Measurements from ENCODE around the gene BTBD16. TPM values are rescaled to one million over a fixed set of nuclear protein-coding genes. Genes with fewer than 3 reads are reported as not detected.

Gene BTBD16
- total RNA-seq, 2 experiments from 2014 or later = not detected

- Mint-ChIP-seq H3K27ac (no peak overlapping the region), H3K4me3 (no peak overlapping the region), H3K4me1 (peaks cover 7% of the 10 kb centered on the region), H3K36me3 (peaks cover 18% of the 10 kb centered on the region), H3K27me3 (peaks cover 45% of the 10 kb centered on the region), H3K9me3 (ENCODE audit: low read depth) (no peaks in the 10 kb centered on the region)
- CTCF ChIA-PET = no interaction called here
- DNase-seq (no peak), ATAC-seq (no peak)
These were observed 109.6 kb downstream of the BTBD16 start for GRCh38 chr10:122380703-122381102.

- CTCF ChIA-PET = no interaction called here
- H3K4me3 Mint-ChIP-seq = no peak overlapping the region
- peaks cover 18% of the 10 kb centered on the region for H3K36me3 Mint-ChIP-seq
- peaks cover under 1% of the 10 kb centered on the region for H3K4me1 Mint-ChIP-seq
- no peak overlapping the region for H3K27ac Mint-ChIP-seq
- H3K9me3 Mint-ChIP-seq (ENCODE audit: low read depth) = no peaks in the 10 kb centered on the region
- no peak for ATAC-seq
- peaks cover 50% of the 10 kb centered on the region for H3K27me3 Mint-ChIP-seq
- no peak for DNase-seq
These were observed 110.6 kb downstream of the BTBD16 start for GRCh38 chr10:122381680-122382079.

GRCh38 chr10:122386514-122386913 is 115.4 kb downstream of the BTBD16 start:
- Mint-ChIP-seq H3K27ac (no peak overlapping the region), H3K27me3 (peaks cover 57% of the 10 kb centered on the region), H3K36me3 (peaks cover 3% of the 10 kb centered on the region), H3K9me3 (ENCODE audit: low read depth) (no peaks in the 10 kb centered on the region), H3K4me1 (peaks cover 22% of the 10 kb centered on the region), H3K4me3 (no peak overlapping the region)
- CTCF ChIA-PET = interaction anchor here (0.9 to 1.3 kb wide), 3 partner anchors 12 to 87 kb away, joined by 3 read pairs; partner anchors contain the start of gene PLEKHA1
- DNase-seq (no peak), ATAC-seq (no peak)

DNA sequence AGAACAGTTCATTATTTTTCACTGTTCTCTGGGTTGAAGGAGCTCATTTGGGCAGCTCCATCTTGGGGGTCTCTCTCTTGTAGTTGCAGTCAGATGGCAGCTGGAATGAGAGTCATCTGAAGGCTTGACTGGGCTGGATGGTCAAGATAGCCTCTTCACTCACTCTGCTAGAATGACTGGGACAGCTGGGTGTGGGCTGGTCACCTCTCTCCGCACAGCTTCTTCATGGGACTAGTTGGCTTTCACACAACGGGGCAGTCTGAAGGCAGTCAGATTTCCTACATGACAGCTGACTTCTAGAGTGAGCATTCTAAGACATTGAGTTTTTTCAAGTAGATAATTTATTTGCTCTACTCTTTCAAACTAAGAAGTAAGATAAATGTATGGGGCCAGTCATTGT is 116.5 kb downstream of the BTBD16 start:
- CTCF ChIA-PET = interaction anchor here (0.9 to 1.3 kb wide), 3 partner anchors 13 to 89 kb away, joined by 3 read pairs; partner anchors contain the start of gene PLEKHA1
- Mint-ChIP-seq H3K4me3 (no peak overlapping the region), H3K27ac (no peak overlapping the region), H3K9me3 (ENCODE audit: low read depth) (no peaks in the 10 kb centered on the region), H3K36me3 (peaks cover 3% of the 10 kb centered on the region), H3K4me1 (peaks cover 22% of the 10 kb centered on the region), H3K27me3 (peaks cover 60% of the 10 kb centered on the region)
- DNase-seq (no peak), ATAC-seq (no peak)

Other genes starting within 250 kb of the BTBD16 start
- gene PLEKHA1, start 103.4 kb downstream of the BTBD16 start, total RNA-seq = 1 to 10 TPM; 5.3 to 7.2 TPM
- gene ARMS2, start 183.4 kb downstream of the BTBD16 start, total RNA-seq = not detected
- not detected for gene HTRA1, start 190.3 kb downstream of the BTBD16 start, total RNA-seq